ENCODE data around the gene IP6K3.

Gene IP6K3

DNA sequence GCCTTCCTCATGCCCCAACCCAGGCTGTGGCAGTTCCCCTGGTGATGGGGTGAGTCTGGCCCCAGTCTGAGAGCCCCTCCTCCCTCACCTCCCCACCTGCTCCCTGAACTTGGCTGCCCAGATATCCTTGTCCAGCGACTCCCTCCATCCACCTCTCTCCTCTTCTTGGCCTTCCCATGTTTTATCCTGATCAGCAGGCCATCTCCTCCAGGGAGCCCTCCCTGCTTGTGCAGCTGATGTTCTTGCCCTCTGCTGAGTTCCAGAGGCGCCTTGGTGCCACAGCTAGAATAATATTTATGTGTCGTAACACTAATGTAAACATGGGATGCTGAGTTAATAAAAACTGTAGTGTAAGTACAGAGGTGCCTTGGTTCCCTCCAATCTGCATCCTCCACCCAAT lies 10.4 kb upstream of the IP6K3 start:
- TF ChIP-seq, protein P1, sequence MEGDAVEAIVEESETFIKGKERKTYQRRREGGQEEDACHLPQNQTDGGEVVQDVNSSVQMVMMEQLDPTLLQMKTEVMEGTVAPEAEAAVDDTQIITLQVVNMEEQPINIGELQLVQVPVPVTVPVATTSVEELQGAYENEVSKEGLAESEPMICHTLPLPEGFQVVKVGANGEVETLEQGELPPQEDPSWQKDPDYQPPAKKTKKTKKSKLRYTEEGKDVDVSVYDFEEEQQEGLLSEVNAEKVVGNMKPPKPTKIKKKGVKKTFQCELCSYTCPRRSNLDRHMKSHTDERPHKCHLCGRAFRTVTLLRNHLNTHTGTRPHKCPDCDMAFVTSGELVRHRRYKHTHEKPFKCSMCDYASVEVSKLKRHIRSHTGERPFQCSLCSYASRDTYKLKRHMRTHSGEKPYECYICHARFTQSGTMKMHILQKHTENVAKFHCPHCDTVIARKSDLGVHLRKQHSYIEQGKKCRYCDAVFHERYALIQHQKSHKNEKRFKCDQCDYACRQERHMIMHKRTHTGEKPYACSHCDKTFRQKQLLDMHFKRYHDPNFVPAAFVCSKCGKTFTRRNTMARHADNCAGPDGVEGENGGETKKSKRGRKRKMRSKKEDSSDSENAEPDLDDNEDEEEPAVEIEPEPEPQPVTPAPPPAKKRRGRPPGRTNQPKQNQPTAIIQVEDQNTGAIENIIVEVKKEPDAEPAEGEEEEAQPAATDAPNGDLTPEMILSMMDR (conservative IDR thresholded peaks at IDR 0.05; ENCODE audit: low read depth, low read length) = no peak
- Histone ChIP-seq H3K4me2 (no peak overlapping the region), H3K79me2 (ENCODE audit: insufficient read depth, low read depth) (no peaks in the 10 kb centered on the region), H3K4me3 (IDR thresholded peaks at IDR 0.05; ENCODE audit: insufficient read depth, low read depth, low read length) (no peak overlapping the region), H3K36me3 (ENCODE audit: insufficient read depth) (no peaks in the 10 kb centered on the region), H3K27me3 (ENCODE audit: insufficient read depth, low read depth) (peaks cover 41% of the 10 kb centered on the region; the same call in 1 of the 2 replicates), H3K27ac (no peak overlapping the region), H4K20me1 (ENCODE audit: insufficient read depth) (no peaks in the 10 kb centered on the region), H3K9ac (no peak overlapping the region), H2AFZ (ENCODE audit: low read depth) (no peak overlapping the region), H3K4me1 (ENCODE audit: low read depth, poor library complexity, severe bottlenecking) (no peaks in the 10 kb centered on the region)

DNA sequence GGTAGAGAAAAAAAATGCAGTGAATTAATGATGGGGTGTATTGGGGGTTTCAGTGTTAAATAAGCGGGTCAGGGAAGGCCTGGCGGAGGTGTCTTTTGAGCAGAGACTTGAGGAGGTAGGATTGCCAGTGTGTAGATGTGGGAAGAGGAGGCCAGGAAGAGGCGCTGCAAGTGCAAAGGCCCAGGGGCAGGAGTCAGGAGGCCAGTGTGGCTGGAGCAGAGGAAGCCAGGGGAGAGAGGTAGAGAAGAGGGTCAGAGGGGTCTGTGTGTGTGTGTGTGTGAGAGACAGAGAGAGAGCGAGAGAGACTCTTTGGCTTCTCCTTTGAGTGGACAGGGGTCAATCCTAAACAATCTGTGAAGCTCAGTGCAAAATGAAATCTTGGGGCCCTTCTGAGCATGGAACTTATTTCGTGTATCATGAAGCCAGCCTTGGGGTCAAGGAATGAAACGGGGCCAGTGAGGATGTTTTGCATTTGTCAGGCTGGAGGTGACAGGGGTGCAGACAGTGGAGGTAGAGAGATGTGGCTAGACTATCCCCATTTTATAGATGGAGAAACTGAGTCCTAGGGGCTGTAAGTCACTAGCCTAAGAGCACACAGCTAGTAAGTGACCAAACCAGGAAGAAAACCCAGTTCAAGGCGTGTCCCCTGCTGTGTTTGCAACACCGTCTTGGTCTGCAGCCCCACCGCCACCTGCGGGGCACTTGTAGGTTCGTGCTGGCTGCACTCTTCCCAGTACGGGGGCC lies 9.7 kb upstream of the IP6K3 start:
- TF ChIP-seq, protein P1 (conservative IDR thresholded peaks at IDR 0.05; ENCODE audit: low read depth, low read length) = no peak

DNA sequence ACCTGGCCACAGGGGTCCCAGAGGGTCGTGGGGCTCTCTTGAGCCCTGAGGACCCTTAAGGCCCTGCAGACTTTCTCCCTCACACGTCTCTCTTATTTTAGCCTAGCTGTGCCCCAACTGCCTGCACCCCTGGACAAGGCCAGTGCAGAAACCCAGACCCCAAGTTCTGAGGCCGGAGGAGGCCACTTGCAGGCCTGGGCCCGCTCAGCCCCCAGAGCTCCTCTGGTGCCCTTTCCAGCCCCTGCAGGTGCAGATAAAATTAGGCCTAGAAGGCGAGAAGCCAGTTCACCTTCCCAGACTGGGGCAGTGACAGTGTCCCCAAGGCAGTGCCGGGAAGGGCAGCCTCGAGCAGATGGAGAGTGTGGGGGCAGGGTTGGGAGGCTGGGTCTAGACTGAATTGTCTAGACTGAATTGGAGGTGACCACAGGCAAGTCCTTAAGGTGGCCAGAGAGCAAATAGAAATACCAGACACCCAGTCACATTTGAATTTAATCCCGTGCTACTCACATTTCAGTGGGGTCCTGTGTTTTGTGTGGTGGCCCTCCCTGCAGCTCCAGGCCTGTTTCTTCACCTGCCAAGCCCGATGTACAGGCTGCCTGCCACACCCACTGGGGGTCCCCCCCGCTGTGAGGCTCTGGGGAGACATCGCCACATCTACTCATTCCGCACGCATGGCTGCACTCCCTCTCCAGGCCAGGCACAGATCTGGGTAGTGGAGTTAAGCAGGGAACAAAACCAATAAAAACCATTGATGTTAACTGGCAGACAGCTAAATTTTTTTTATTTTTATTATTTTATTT lies 8.6 kb upstream of the IP6K3 start:
- Histone ChIP-seq H3K27ac (no peak overlapping the region), H2AFZ (ENCODE audit: low read depth) (no peak overlapping the region)
- TF ChIP-seq, protein P1 (conservative IDR thresholded peaks at IDR 0.05; ENCODE audit: low read depth, low read length) = no peak

More for the DNA sequence above, 9.7 kb upstream of the IP6K3 start:
- Histone ChIP-seq H3K9ac (no peak overlapping the region), H4K20me1 (ENCODE audit: insufficient read depth) (no peaks in the 10 kb centered on the region), H3K27me3 (ENCODE audit: insufficient read depth, low read depth) (peaks cover 43% of the 10 kb centered on the region; the same call in 1 of the 2 replicates), H3K79me2 (ENCODE audit: insufficient read depth, low read depth) (no peaks in the 10 kb centered on the region), H3K4me2 (no peak overlapping the region), H3K27ac (no peak overlapping the region), H3K4me3 (IDR thresholded peaks at IDR 0.05; ENCODE audit: insufficient read depth, low read depth, low read length) (no peak overlapping the region), H2AFZ (ENCODE audit: low read depth) (no peak overlapping the region), H3K36me3 (ENCODE audit: insufficient read depth) (no peaks in the 10 kb centered on the region), H3K4me1 (ENCODE audit: low read depth, poor library complexity, severe bottlenecking) (no peaks in the 10 kb centered on the region)

DNA sequence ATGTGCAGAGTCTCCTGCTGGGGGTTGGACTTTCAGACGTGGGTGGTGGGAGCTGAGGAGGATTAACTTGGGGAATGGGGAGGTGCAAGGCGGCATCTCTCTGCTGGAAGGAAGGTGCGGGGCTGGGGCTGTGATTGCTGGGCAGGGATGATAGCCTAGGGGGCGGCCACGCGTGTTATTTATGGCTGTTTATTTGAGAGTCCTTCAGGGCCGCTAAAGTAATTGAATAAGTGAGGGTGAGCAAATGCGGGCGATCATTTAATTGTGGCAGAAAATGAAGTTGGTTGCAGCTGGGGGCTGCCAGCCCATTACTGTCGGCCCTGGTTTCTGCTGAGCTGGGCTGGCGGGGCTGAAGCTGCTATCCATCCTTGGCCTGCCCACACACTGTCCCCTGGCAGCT lies 7.5 kb upstream of the IP6K3 start:
- Histone ChIP-seq H3K9ac (no peak overlapping the region), H2AFZ (ENCODE audit: low read depth) (no peak overlapping the region), H4K20me1 (ENCODE audit: insufficient read depth) (no peaks in the 10 kb centered on the region), H3K4me2 (no peak overlapping the region), H3K79me2 (ENCODE audit: insufficient read depth, low read depth) (no peaks in the 10 kb centered on the region), H3K27me3 (ENCODE audit: insufficient read depth, low read depth) (peaks cover 53% of the 10 kb centered on the region; the same call in 1 of the 2 replicates), H3K27ac (no peak overlapping the region), H3K36me3 (ENCODE audit: insufficient read depth) (no peaks in the 10 kb centered on the region), H3K4me3 (IDR thresholded peaks at IDR 0.05; ENCODE audit: insufficient read depth, low read depth, low read length) (no peak overlapping the region), H3K4me1 (ENCODE audit: low read depth, poor library complexity, severe bottlenecking) (no peaks in the 10 kb centered on the region)
- TF ChIP-seq, protein P1 (conservative IDR thresholded peaks at IDR 0.05; ENCODE audit: low read depth, low read length) = no peak

More for the DNA sequence above, 8.6 kb upstream of the IP6K3 start:
- Histone ChIP-seq H4K20me1 (ENCODE audit: insufficient read depth) (no peaks in the 10 kb centered on the region), H3K9ac (no peak overlapping the region), H3K4me2 (no peak overlapping the region), H3K27me3 (ENCODE audit: insufficient read depth, low read depth) (peaks cover 51% of the 10 kb centered on the region; the same call in 1 of the 2 replicates), H3K4me3 (IDR thresholded peaks at IDR 0.05; ENCODE audit: insufficient read depth, low read depth, low read length) (no peak overlapping the region), H3K36me3 (ENCODE audit: insufficient read depth) (no peaks in the 10 kb centered on the region), H3K79me2 (ENCODE audit: insufficient read depth, low read depth) (no peaks in the 10 kb centered on the region), H3K4me1 (ENCODE audit: low read depth, poor library complexity, severe bottlenecking) (no peaks in the 10 kb centered on the region)
